GM10266 (cell line): ENCODE results near the gene GPER1.

ENCODE experiments used
- DNase-seq: peaks from one replicate; pipeline ENCODE4 v3.0.0; 2012; ENCODE audit errors: extremely low spot score
- CTCF ChIP-seq: IDR thresholded peaks from 2 replicates; pipeline ENCODE4 v1.5.1; 2012; ENCODE audit warnings: mild to moderate bottlenecking, low read depth; ENCODE audit not compliant: control insufficient read depth, insufficient read depth; ENCODE audit errors: missing control alignments

GPER1 gene

GRCh38 chr7:1104516-1105179 is 16.7 kb downstream of the GPER1 start:
- no peak for TF ChIP-seq CTCF
- no peak for DNase-seq

- TF ChIP-seq CTCF: no peak
- peak; percentile 87 for DNase-seq
Measured at GRCh38 chr7:1105189-1105588, 17.3 kb downstream of the GPER1 start.

- no peak for TF ChIP-seq CTCF
- no peak for DNase-seq
Measured at GRCh38 chr7:1106063-1106792, 18.3 kb downstream of the GPER1 start.

- no peak for TF ChIP-seq CTCF
- DNase-seq: no peak
Measured at GRCh38 chr7:1106793-1107421, 19.0 kb downstream of the GPER1 start.

- DNase-seq: no peak
- TF ChIP-seq CTCF: no peak
Measured at GRCh38 chr7:1108264-1108920, 20.5 kb downstream of the GPER1 start.

GRCh38 chr7:1109581-1110310 is 21.8 kb downstream of the GPER1 start:
- DNase-seq: no peak
- TF ChIP-seq CTCF: no peak
